Mesendoderm (in vitro differentiated cells): Measurements from ENCODE around the gene C19orf81.

ENCODE experiments used
- DNase-seq: peaks from one replicate; pipeline ENCODE4 v3.0.0; 2013
- H2AK5ac ChIP-seq: 2 replicates; pipeline ENCODE4 v1.6.1; 2013; ENCODE audit warnings: low read length, inconsistent platforms
- H2BK120ac ChIP-seq: 2 replicates; pipeline ENCODE4 v1.6.1; 2013; ENCODE audit warnings: low read depth, mild to moderate bottlenecking, low read length, moderate library complexity, mixed read lengths
- H2BK15ac ChIP-seq: replicated peaks from 2 replicates; pipeline ENCODE4 v1.6.1; 2013; ENCODE audit warnings: low read depth, mild to moderate bottlenecking, moderate library complexity
- H2BK5ac ChIP-seq: 2 replicates; pipeline ENCODE4 v1.6.1; 2013; ENCODE audit warnings: low read length, inconsistent platforms
- H3K18ac ChIP-seq: 2 replicates; pipeline ENCODE4 v1.6.1; 2013; ENCODE audit warnings: mild to moderate bottlenecking, low read length, mixed read lengths
- H3K23ac ChIP-seq: one replicate; pipeline ENCODE4 v1.6.1; 2013; ENCODE audit warnings: low read length
- H3K27ac ChIP-seq: 2 replicates; pipeline ENCODE4 v1.5.1; 2013; ENCODE audit warnings: low read depth, mild to moderate bottlenecking, inconsistent platforms, low read length, moderate library complexity
- H3K27me3 ChIP-seq: 2 replicates; pipeline ENCODE4 v1.6.1; 2013; ENCODE audit warnings: low read length, control low read depth, mild to moderate bottlenecking, inconsistent platforms; ENCODE audit not compliant: insufficient read depth, poor library complexity
- H3K36me3 ChIP-seq: 2 replicates; pipeline ENCODE4 v1.6.1; 2013; ENCODE audit warnings: low read length, inconsistent platforms; ENCODE audit not compliant: control insufficient read depth, insufficient read depth
- H3K4ac ChIP-seq: one replicate; pipeline ENCODE4 v1.6.1; 2013; ENCODE audit warnings: low read depth, mild to moderate bottlenecking, low read length, moderate library complexity
- H3K4me1 ChIP-seq: 2 replicates; pipeline ENCODE4 v1.6.1; 2013; ENCODE audit warnings: low read depth, low read length, inconsistent platforms; ENCODE audit not compliant: control insufficient read depth
- H3K4me2 ChIP-seq: 2 replicates; pipeline ENCODE4 v1.6.1; 2013; ENCODE audit warnings: low read length
- H3K4me3 ChIP-seq: 2 replicates; pipeline ENCODE4 v1.5.1; 2013; ENCODE audit warnings: mild to moderate bottlenecking, low read length
- H3K56ac ChIP-seq: one replicate; pipeline ENCODE4 v1.6.1; 2013; ENCODE audit warnings: low read length
- H3K79me1 ChIP-seq: 2 replicates; pipeline ENCODE4 v1.6.1; 2013; ENCODE audit warnings: low read length, inconsistent platforms
- H3K79me2 ChIP-seq: 2 replicates; pipeline ENCODE4 v1.6.1; 2013; ENCODE audit warnings: mild to moderate bottlenecking, low read length; ENCODE audit not compliant: control insufficient read depth, insufficient read depth
- H3K9ac ChIP-seq: 2 replicates; pipeline ENCODE4 v1.6.1; 2013; ENCODE audit warnings: low read length, inconsistent platforms
- H4K5ac ChIP-seq: one replicate; pipeline ENCODE4 v1.6.1; 2013; ENCODE audit warnings: low read length
- H4K8ac ChIP-seq: one replicate; pipeline ENCODE4 v1.6.1; 2013; ENCODE audit warnings: low read depth, mild to moderate bottlenecking, control low read depth, low read length, moderate library complexity
- WGBS: extraction: QIAGEN DNeasy Blood & Tissue Kit; methylation state at CpG from one replicate; pipeline ENCODE4 v1.1.7; 2013; ENCODE audit warnings: low lambda C conversion rate, missing lambda C conversion rate; ENCODE audit not compliant: insufficient coverage; ENCODE audit errors: extremely low coverage; 5-methylcytosine and 5-hydroxymethylcytosine counted together

Gene C19orf81

GRCh38 chr19:50688766-50689165, 39.5 kb downstream of the C19orf81 start:
- Histone ChIP-seq H3K4me1 (no peaks in the 10 kb centered on the region), H3K4me3 (no peak overlapping the region), H4K5ac (no peak overlapping the region), H2BK15ac (no peak overlapping the region), H3K23ac (no peak overlapping the region), H3K79me1 (no peaks in the 10 kb centered on the region), H2BK120ac (no peak overlapping the region), H3K56ac (no peak overlapping the region), H3K9ac (no peak overlapping the region), H3K4ac (no peak overlapping the region), H4K8ac (no peak overlapping the region), H3K4me2 (no peak overlapping the region), H3K79me2 (no peaks in the 10 kb centered on the region), H3K27me3 (peaks cover 34% of the 10 kb centered on the region), H3K18ac (no peak overlapping the region), H3K36me3 (no peaks in the 10 kb centered on the region), H2AK5ac (no peak overlapping the region), H2BK5ac (no peak overlapping the region), H3K27ac (no peak overlapping the region)
- WGBS: no CpG with 5 or more reads among the region's 19 CpGs
- no peak for DNase-seq

DNA sequence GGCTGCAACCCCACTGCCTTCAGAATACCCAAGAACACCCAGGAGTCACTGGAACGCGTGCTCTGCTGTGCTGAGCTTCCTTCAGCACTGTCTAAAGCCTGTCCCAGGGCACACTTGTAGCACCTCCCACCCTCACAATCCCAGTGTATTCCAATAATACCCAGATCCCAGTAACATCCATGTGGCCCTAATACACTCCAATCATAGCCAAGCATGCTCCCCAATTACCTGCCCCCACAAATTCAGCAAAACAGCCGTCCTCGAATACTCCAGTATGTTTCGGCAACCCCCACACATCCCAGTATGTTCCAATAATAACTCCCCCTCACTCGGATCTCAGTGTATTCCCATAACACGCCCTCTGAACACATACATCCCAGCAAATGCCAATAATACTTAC, 41.2 kb downstream of the C19orf81 start:
- Histone ChIP-seq H3K79me1 (no peaks in the 10 kb centered on the region), H4K5ac (no peak overlapping the region), H4K8ac (no peak overlapping the region), H3K27ac (no peak overlapping the region), H3K79me2 (no peaks in the 10 kb centered on the region), H3K56ac (no peak overlapping the region), H3K36me3 (no peaks in the 10 kb centered on the region), H2BK5ac (no peak overlapping the region), H3K4me2 (no peak overlapping the region), H2BK120ac (no peak overlapping the region), H3K27me3 (peaks cover 37% of the 10 kb centered on the region), H3K23ac (no peak overlapping the region), H3K4ac (no peak overlapping the region), H2AK5ac (no peak overlapping the region), H3K18ac (no peak overlapping the region), H2BK15ac (no peak overlapping the region), H3K9ac (no peak overlapping the region), H3K4me1 (no peaks in the 10 kb centered on the region), H3K4me3 (no peak overlapping the region)
- no peak for DNase-seq
- WGBS: no CpG with 5 or more reads among the region's 7 CpGs

DNA sequence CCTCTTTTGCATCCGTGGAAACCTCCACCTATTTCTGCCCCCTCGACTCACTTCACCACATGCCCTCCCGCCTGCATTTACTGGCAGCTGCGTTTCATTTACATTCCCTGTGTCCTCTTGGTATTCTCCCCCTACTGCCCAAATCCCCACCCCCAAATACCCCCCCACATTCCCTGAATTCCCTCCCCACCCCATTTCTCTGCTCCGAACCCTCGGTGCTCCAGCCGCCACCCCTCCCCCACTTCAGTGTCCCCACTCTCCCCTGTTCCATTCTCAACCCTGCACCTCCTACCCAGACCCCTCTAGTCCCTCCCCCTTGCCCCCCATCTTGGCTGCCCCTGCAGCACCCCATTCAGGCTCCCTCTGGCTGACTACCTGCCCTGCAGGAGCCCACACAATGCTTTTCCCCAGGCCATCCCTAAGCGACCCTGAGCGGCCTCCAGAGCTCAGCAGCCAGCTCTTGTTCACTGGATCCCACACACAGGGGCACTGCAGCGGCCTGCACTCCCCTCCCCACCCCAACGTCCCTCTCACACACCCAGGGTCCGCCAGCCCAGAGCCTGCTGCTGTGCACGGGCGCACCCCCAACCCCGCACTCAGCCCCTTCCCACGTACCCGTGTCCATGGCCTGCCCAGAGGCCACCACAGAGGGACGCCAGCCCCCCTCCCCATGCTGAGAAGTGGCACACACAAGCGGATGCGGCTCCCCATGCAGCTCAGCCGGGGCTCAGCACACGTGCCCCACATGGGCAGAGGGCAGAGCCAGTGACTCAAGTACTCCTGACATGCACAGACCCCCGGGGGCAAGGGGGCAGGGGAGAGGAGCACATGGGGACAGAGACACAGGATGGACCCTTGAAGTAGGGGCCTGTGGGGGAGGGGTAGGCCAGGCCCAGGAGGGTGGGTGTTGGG, 44.1 kb downstream of the C19orf81 start:
- Histone ChIP-seq H4K5ac (no peak overlapping the region), H3K27me3 (peaks cover 28% of the 10 kb centered on the region), H3K56ac (no peak overlapping the region), H3K4me3 (no peak overlapping the region), H3K79me1 (no peaks in the 10 kb centered on the region), H3K4me2 (no peak overlapping the region), H3K27ac (no peak overlapping the region), H3K36me3 (no peaks in the 10 kb centered on the region), H4K8ac (no peak overlapping the region), H3K79me2 (no peaks in the 10 kb centered on the region), H2BK15ac (no peak overlapping the region), H3K4ac (no peak overlapping the region), H3K18ac (no peak overlapping the region), H2BK120ac (no peak overlapping the region), H2BK5ac (no peak overlapping the region), H3K23ac (no peak overlapping the region), H2AK5ac (no peak overlapping the region), H3K4me1 (no peaks in the 10 kb centered on the region), H3K9ac (no peak overlapping the region)
- no CpG with 5 or more reads among the region's 23 CpGs for WGBS
- no peak for DNase-seq

DNA sequence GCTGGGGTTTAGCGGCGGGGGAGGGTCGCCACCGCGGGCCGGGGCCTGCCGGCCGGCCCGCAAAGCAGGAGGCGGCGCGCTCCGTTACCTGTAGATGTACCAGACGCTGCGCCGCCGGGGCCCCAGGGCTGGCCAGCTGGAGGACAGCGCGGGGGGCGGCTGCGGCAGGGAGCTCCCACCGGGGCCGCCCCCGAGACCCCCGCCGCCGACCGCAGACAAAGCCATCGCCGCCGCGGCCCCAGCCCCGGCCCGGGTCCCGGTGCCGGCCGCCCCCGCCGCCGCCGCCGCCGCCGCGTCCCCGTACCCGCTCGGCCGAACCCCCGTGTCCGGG, 45.5 kb downstream of the C19orf81 start:
- Histone ChIP-seq H3K4me3 (no peak overlapping the region), H3K79me1 (no peaks in the 10 kb centered on the region), H2BK15ac (no peak overlapping the region), H2BK120ac (no peak overlapping the region), H3K27me3 (peaks cover 31% of the 10 kb centered on the region), H3K23ac (no peak overlapping the region), H3K56ac (no peak overlapping the region), H3K79me2 (no peaks in the 10 kb centered on the region), H4K5ac (no peak overlapping the region), H3K4me2 (no peak overlapping the region), H3K4me1 (no peaks in the 10 kb centered on the region), H3K36me3 (no peaks in the 10 kb centered on the region), H2BK5ac (no peak overlapping the region), H4K8ac (no peak overlapping the region), H3K18ac (no peak overlapping the region), H3K4ac (no peak overlapping the region), H3K9ac (no peak overlapping the region), H2AK5ac (no peak overlapping the region), H3K27ac (no peak overlapping the region)
- WGBS: no CpG with 5 or more reads among the region's 51 CpGs
- DNase-seq: no peak

DNA sequence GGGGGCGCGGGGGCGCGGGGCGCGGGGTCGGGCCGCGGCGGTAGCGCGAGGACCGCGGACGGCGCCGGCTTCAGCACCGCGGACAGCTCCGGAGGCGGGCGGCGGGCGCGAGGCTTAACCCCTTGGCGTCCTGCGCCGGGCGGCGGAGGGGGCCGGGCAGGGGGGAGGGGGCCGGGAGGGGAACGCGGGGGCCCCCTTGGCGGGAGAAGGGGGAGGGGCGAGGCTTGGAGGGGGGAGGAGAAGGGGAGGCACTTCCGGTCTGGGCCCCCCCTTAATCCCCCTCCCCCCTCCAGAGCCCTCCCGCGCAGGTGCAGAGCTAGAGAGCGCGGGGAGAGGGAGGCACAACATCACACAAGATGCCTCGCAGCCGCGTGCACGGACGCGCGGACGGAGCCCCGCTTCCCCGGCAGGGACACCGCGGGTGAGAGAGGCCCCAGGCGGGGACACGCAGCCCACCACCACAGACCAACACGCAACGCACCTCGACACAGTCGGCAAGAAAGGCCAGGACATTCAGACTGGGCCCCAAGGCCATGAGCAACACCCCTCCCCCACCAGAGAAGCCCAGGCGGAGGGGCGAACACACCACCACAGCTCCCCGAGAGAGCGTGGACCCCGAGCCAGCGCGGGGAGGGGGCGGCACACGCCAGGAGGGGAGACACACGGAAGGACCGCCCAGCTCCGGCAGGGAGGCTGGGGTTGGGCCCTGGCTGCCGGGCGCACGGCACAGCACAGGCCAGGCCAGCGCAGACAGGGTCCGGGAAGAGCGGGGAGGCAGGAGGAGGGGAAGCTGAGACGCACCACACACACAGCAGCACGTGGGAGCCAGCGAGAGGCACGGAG, 46.2 kb downstream of the C19orf81 start:
- no peaks in the 10 kb centered on the region for H3K4me1 ChIP-seq
- H2BK5ac ChIP-seq: no peak overlapping the region
- no peak overlapping the region for H3K18ac ChIP-seq
- no peak overlapping the region for H3K23ac ChIP-seq
- H4K5ac ChIP-seq: no peak overlapping the region
- H3K79me2 ChIP-seq: no peaks in the 10 kb centered on the region
- H2BK120ac ChIP-seq: no peak overlapping the region
- no peak overlapping the region for H2BK15ac ChIP-seq
- no peak for DNase-seq
- H3K9ac ChIP-seq: no peak overlapping the region
- no peak overlapping the region for H2AK5ac ChIP-seq
- no peaks in the 10 kb centered on the region for H3K36me3 ChIP-seq
- peaks cover 30% of the 10 kb centered on the region for H3K27me3 ChIP-seq
- H3K4me3 ChIP-seq: no peak overlapping the region
- WGBS: no CpG with 5 or more reads among the region's 81 CpGs
- no peak overlapping the region for H3K4ac ChIP-seq
- no peak overlapping the region for H3K27ac ChIP-seq
- H3K56ac ChIP-seq: no peak overlapping the region
- no peak overlapping the region for H3K4me2 ChIP-seq
- no peak overlapping the region for H4K8ac ChIP-seq
- H3K79me1 ChIP-seq: no peaks in the 10 kb centered on the region
